ENCODE results near the gene CDK5RAP2.

DNA sequence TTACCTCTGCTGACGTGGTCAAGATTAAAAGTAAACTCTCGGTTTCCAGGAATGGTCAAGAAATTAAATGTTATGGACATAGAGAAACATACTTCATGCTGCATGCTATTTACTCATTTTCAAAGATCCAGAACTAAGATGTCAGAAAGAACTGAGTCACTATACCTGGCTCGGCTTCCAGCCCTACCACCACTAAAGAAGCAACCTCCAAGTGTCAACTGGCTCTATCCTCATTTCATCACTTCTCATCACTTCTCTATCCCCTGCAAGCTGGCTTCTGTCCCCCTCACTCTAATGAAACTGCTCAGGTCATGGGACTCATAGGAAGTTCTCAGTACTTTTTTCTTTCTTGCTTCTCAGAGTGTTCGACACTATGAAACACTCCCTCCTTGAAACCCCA lies 116.2 kb downstream of the CDK5RAP2 start:
- TF ChIP-seq HOXA7 (CRISPR knock-in tag; IDR thresholded peaks at IDR 0.05; ENCODE audit: borderline replicate concordance) (no peak), FEZF1 (tag by site-specific recombination; IDR thresholded peaks at IDR 0.05) (no peak), REPIN1 (tag by site-specific recombination; IDR thresholded peaks at IDR 0.05; ENCODE audit: low read depth) (no peak)
- TF ChIP-seq, protein P1, sequence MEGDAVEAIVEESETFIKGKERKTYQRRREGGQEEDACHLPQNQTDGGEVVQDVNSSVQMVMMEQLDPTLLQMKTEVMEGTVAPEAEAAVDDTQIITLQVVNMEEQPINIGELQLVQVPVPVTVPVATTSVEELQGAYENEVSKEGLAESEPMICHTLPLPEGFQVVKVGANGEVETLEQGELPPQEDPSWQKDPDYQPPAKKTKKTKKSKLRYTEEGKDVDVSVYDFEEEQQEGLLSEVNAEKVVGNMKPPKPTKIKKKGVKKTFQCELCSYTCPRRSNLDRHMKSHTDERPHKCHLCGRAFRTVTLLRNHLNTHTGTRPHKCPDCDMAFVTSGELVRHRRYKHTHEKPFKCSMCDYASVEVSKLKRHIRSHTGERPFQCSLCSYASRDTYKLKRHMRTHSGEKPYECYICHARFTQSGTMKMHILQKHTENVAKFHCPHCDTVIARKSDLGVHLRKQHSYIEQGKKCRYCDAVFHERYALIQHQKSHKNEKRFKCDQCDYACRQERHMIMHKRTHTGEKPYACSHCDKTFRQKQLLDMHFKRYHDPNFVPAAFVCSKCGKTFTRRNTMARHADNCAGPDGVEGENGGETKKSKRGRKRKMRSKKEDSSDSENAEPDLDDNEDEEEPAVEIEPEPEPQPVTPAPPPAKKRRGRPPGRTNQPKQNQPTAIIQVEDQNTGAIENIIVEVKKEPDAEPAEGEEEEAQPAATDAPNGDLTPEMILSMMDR (tag by site-specific recombination; IDR thresholded peaks at IDR 0.05) = no peak
- TF ChIP-seq, protein P2, sequence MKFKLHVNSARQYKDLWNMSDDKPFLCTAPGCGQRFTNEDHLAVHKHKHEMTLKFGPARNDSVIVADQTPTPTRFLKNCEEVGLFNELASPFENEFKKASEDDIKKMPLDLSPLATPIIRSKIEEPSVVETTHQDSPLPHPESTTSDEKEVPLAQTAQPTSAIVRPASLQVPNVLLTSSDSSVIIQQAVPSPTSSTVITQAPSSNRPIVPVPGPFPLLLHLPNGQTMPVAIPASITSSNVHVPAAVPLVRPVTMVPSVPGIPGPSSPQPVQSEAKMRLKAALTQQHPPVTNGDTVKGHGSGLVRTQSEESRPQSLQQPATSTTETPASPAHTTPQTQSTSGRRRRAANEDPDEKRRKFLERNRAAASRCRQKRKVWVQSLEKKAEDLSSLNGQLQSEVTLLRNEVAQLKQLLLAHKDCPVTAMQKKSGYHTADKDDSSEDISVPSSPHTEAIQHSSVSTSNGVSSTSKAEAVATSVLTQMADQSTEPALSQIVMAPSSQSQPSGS (tag by site-specific recombination; IDR thresholded peaks at IDR 0.05; ENCODE audit: low read depth) = no peak
- TF ChIP-seq, protein P3, sequence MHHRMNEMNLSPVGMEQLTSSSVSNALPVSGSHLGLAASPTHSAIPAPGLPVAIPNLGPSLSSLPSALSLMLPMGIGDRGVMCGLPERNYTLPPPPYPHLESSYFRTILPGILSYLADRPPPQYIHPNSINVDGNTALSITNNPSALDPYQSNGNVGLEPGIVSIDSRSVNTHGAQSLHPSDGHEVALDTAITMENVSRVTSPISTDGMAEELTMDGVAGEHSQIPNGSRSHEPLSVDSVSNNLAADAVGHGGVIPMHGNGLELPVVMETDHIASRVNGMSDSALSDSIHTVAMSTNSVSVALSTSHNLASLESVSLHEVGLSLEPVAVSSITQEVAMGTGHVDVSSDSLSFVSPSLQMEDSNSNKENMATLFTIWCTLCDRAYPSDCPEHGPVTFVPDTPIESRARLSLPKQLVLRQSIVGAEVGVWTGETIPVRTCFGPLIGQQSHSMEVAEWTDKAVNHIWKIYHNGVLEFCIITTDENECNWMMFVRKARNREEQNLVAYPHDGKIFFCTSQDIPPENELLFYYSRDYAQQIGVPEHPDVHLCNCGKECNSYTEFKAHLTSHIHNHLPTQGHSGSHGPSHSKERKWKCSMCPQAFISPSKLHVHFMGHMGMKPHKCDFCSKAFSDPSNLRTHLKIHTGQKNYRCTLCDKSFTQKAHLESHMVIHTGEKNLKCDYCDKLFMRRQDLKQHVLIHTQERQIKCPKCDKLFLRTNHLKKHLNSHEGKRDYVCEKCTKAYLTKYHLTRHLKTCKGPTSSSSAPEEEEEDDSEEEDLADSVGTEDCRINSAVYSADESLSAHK (tag by site-specific recombination; IDR thresholded peaks at IDR 0.05) = no peak
- TF ChIP-seq, protein P4, sequence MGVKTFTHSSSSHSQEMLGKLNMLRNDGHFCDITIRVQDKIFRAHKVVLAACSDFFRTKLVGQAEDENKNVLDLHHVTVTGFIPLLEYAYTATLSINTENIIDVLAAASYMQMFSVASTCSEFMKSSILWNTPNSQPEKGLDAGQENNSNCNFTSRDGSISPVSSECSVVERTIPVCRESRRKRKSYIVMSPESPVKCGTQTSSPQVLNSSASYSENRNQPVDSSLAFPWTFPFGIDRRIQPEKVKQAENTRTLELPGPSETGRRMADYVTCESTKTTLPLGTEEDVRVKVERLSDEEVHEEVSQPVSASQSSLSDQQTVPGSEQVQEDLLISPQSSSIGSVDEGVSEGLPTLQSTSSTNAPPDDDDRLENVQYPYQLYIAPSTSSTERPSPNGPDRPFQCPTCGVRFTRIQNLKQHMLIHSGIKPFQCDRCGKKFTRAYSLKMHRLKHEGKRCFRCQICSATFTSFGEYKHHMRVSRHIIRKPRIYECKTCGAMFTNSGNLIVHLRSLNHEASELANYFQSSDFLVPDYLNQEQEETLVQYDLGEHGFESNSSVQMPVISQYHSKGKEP (tag by site-specific recombination; IDR thresholded peaks at IDR 0.05) = no peak
- TF ChIP-seq, protein P5, sequence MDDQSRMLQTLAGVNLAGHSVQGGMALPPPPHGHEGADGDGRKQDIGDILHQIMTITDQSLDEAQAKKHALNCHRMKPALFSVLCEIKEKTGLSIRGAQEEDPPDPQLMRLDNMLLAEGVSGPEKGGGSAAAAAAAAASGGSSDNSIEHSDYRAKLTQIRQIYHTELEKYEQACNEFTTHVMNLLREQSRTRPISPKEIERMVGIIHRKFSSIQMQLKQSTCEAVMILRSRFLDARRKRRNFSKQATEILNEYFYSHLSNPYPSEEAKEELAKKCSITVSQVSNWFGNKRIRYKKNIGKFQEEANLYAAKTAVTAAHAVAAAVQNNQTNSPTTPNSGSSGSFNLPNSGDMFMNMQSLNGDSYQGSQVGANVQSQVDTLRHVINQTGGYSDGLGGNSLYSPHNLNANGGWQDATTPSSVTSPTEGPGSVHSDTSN (CRISPR knock-in tag; IDR thresholded peaks at IDR 0.05) = no peak
- TF ChIP-seq, protein P6, sequence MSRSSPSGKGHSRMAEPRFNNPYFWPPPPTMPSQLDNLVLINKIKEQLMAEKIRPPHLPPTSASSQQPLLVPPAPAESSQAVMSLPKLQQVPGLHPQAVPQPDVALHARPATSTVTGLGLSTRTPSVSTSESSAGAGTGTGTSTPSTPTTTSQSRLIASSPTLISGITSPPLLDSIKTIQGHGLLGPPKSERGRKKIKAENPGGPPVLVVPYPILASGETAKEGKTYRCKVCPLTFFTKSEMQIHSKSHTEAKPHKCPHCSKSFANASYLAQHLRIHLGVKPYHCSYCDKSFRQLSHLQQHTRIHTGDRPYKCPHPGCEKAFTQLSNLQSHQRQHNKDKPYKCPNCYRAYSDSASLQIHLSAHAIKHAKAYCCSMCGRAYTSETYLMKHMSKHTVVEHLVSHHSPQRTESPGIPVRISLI (tag by site-specific recombination; IDR thresholded peaks at IDR 0.05) = no peak
